Calu3 (cell line): ENCODE data around the gene MAGIX. TPM values are rescaled to one million over a fixed set of nuclear protein-coding genes. Genes with fewer than 3 reads are reported as not detected.
A peak's percentile ranks its signal among the peaks of the same experiment; 100 is the strongest.

Experiments
- BruUV-seq: library from RNA; stranded (reverse); fragments of 400-500 nt; replicated peaks from 2 replicates; lab custom pipeline; 2021; lab: Mats Ljungman, UMichigan
- CTCF ChIA-PET: fragments of 300-600 bp; sonication (Branson Sonifier 250); formaldehyde crosslinking; loops from one replicate; lab custom pipeline; 2022; ENCODE audit warnings: antibody characterized with exemption; lab: Charles Lee
- DNase-seq: peaks from one replicate; pipeline ENCODE4 v3.0.0; 2022
- H3K27ac Mint-ChIP-seq: one replicate; pipeline ENCODE4 v1.8.0; 2022; ENCODE audit warnings: mixed read lengths; ENCODE audit not compliant: unreplicated experiment
- H3K27me3 Mint-ChIP-seq: one replicate; pipeline ENCODE4 v1.8.0; 2022; ENCODE audit warnings: mixed read lengths; ENCODE audit not compliant: unreplicated experiment
- H3K36me3 Mint-ChIP-seq: one replicate; pipeline ENCODE4 v1.8.0; 2022; ENCODE audit warnings: mild to moderate bottlenecking, moderate library complexity, mixed read lengths; ENCODE audit not compliant: insufficient read depth, unreplicated experiment
- H3K4me1 Mint-ChIP-seq: one replicate; pipeline ENCODE4 v1.8.0; 2022; ENCODE audit warnings: mild to moderate bottlenecking, low read depth, mixed read lengths; ENCODE audit not compliant: unreplicated experiment
- H3K4me3 Mint-ChIP-seq: one replicate; pipeline ENCODE4 v1.8.0; 2022; ENCODE audit warnings: mild to moderate bottlenecking, low read depth, moderate library complexity, mixed read lengths; ENCODE audit not compliant: unreplicated experiment
- H3K9me3 Mint-ChIP-seq: one replicate; pipeline ENCODE4 v1.8.0; 2022; ENCODE audit warnings: low read depth, mixed read lengths; ENCODE audit not compliant: unreplicated experiment
- intact Hi-C: fragments of 100-400 bp; cut with micrococcal nuclease; formaldehyde crosslinking; loops from one replicate; pipeline ENCODE4 v1.10.0; 2022; ENCODE audit not compliant: unreplicated experiment
- total RNA-seq: library from RNA; stranded (reverse); gene quantifications from 2 replicates; pipeline ENCODE4 v1.2.3, GENCODE V29; 2022
- TF ChIP-seq, protein P1 (sequence below): fragments of 200-600 bp; IDR thresholded peaks from one replicate; pipeline ENCODE4 v1.8.0; 2022; ENCODE audit warnings: antibody characterized with exemption; ENCODE audit not compliant: unreplicated experiment

Gene MAGIX
- total RNA-seq, 1 experiment from 2014 or later, result 13.9 TPM

GRCh38 chrX:49165901-49166881 lies 3.6 kb downstream of the MAGIX start:
- intact Hi-C loops, result no loop called here
- peak overlapping the region; percentile 97 for H3K27ac Mint-ChIP-seq
- peak; percentile 88 for DNase-seq
- H3K27me3 Mint-ChIP-seq, result no peaks in the 10 kb centered on the region
- CTCF ChIA-PET, result interaction anchor here (1.0 to 2.1 kb wide), 4 partner anchors 10 to 46 kb away, joined by 3 to 12 read pairs (median 11); no protein-coding TSS in a partner anchor
- H3K36me3 Mint-ChIP-seq, result peaks cover 44% of the 10 kb centered on the region
- no peaks in the 10 kb centered on the region for H3K9me3 Mint-ChIP-seq
- H3K4me1 Mint-ChIP-seq, result peaks cover 27% of the 10 kb centered on the region
- no TSS peak for BruUV-seq
- H3K4me3 Mint-ChIP-seq, result peak overlapping the region; percentile 75
- TF ChIP-seq, protein P1, sequence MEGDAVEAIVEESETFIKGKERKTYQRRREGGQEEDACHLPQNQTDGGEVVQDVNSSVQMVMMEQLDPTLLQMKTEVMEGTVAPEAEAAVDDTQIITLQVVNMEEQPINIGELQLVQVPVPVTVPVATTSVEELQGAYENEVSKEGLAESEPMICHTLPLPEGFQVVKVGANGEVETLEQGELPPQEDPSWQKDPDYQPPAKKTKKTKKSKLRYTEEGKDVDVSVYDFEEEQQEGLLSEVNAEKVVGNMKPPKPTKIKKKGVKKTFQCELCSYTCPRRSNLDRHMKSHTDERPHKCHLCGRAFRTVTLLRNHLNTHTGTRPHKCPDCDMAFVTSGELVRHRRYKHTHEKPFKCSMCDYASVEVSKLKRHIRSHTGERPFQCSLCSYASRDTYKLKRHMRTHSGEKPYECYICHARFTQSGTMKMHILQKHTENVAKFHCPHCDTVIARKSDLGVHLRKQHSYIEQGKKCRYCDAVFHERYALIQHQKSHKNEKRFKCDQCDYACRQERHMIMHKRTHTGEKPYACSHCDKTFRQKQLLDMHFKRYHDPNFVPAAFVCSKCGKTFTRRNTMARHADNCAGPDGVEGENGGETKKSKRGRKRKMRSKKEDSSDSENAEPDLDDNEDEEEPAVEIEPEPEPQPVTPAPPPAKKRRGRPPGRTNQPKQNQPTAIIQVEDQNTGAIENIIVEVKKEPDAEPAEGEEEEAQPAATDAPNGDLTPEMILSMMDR, result no peak

DNA sequence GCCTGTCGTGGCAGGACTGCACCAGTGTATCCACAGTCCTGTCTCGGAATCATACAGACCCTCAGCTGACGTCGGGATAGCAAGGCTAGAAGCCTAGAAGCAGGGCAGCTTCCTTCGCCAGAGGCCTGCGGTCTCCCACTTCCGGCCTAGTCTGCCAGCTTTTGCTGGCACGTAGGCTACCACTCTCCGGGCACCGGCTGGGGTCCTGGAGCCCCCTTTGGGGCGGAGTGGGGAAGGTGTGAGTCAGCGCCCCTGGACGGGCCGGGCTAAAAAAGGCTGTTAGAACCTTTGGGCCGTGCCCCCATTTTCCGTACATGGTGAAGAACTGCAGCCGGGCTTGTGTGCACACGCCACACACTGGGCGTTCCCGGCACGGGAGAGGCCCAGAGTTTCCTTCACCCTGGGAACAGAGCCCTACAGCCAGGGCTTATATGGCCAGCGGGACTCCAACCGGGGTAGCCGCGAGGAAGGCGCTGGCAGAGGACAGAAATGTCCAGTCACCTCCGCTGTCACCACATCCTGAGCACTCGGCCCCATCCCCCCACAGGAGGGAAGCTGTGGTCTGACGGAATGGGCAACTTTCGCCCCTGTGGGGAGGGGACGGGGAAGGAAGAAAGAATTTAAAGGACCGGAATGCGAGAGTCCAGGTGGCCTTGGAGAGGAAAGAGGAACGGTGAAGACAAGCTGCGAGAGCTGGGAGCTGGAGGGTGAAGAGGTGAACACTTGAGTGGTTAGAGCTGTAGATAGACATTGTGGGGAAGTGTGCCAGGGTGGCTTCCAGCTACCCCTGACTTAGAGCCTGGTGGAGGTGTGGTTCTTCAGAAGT lies 4.6 kb downstream of the MAGIX start:
- H3K27me3 Mint-ChIP-seq, result no peaks in the 10 kb centered on the region
- no peaks in the 10 kb centered on the region for H3K9me3 Mint-ChIP-seq
- H3K4me1 Mint-ChIP-seq, result peaks cover 27% of the 10 kb centered on the region
- H3K36me3 Mint-ChIP-seq, result peaks cover 54% of the 10 kb centered on the region
- intact Hi-C loops, result no loop called here
- H3K27ac Mint-ChIP-seq, result peak overlapping the region; percentile 97
- peak overlapping the region; percentile 75 for H3K4me3 Mint-ChIP-seq
- TF ChIP-seq, protein P1, result no peak
- DNase-seq, result peak; percentile 70
- BruUV-seq, result no TSS peak
- CTCF ChIA-PET, result interaction anchor here (1.0 to 2.1 kb wide), 4 partner anchors 11 to 47 kb away, joined by 3 to 12 read pairs (median 11); no protein-coding TSS in a partner anchor

DNA sequence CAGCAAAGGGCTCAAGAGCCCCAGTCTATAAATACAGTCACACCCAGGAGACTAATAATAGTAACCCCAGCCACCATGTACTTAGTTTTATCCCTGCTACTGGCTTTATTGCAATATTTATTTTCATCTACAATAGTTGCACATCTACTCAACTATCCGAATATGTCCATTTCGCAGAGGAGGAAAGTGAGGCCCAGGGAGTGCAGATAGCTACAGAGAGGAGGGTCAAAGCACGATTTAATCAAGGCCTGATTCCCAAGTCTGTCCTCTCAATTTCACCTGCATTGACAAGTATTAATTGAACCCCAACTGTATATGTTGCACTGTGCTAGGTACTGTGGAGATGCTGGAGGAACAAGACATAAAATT lies 5.2 kb downstream of the MAGIX start:
- peak overlapping the region; percentile 97 for H3K27ac Mint-ChIP-seq
- CTCF ChIA-PET, result interaction anchor here (0.7 to 2.1 kb wide), 4 partner anchors 9 to 23 kb away, joined by 7 to 12 read pairs (median 11); no protein-coding TSS in a partner anchor

More for the DNA sequence above, 5.2 kb downstream of the MAGIX start:
- BruUV-seq, result TSS peak; percentile 14
- intact Hi-C loops, result no loop called here
- H3K4me1 Mint-ChIP-seq, result peaks cover 27% of the 10 kb centered on the region
- no peaks in the 10 kb centered on the region for H3K27me3 Mint-ChIP-seq
- peak overlapping the region; percentile 75 for H3K4me3 Mint-ChIP-seq
- TF ChIP-seq, protein P1, result no peak
- DNase-seq, result no peak
- no peaks in the 10 kb centered on the region for H3K9me3 Mint-ChIP-seq
- peaks cover 57% of the 10 kb centered on the region for H3K36me3 Mint-ChIP-seq
